Kidney epithelial cell (primary cell): ENCODE data around the gene CEP97. TPM values are rescaled to one million over a fixed set of nuclear protein-coding genes. Genes with fewer than 3 reads are reported as not detected.

Experiments
- DNase-seq: peaks from one replicate; pipeline ENCODE4 v3.0.0-alpha.2; 2010; ENCODE audit warnings: low read depth
- H3K27me3 ChIP-seq: 2 replicates; pipeline ENCODE4 v1.6.0; 2011; ENCODE audit warnings: low read length; ENCODE audit not compliant: control insufficient read depth, insufficient read depth
- H3K36me3 ChIP-seq: 2 replicates; pipeline ENCODE4 v1.5.1; 2011; ENCODE audit warnings: low read length; ENCODE audit not compliant: control insufficient read depth, insufficient read depth
- H3K4me3 ChIP-seq: 2 replicates; pipeline ENCODE4 v1.5.1; 2011; ENCODE audit warnings: low read depth, mild to moderate bottlenecking, control low read depth, low read length
- CTCF ChIP-seq: IDR thresholded peaks from 2 replicates; pipeline ENCODE4 v1.5.1; 2011; ENCODE audit warnings: mild to moderate bottlenecking, moderate library complexity, low read length, control low read depth, inconsistent platforms; ENCODE audit not compliant: insufficient read depth, poor library complexity, severe bottlenecking
- total RNA-seq: library from RNA; depleted of rRNA; stranded (reverse); fragments of >200 nt; gene quantifications from 2 replicates; pipeline ENCODE4 v1.2.3, GENCODE V29; 2015

Gene CEP97
- total RNA-seq, 1 donor from 2014 or later: 7.5 TPM

DNA sequence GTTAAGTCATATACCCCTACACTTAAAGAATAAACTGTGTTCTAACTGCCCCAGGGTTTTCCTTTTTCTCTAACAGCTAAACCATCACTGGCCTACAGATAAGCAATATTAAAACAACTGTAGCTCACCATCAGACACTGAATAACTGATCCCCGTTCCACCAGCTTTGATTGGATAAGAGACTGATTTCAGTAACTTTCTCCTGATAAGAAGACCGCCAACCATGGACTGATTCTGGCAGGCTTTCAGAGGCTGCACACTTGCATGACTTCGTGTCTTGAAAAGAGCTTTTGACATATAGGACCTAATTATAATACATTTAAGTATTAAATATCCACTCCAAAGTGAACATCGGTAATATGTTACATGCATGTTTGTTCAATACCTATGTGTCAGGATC, 15.3 kb upstream of the CEP97 start:
- Histone ChIP-seq H3K27me3 (no peaks in the 10 kb centered on the region), H3K36me3 (no peaks in the 10 kb centered on the region), H3K4me3 (no peak overlapping the region)
- no peak for TF ChIP-seq CTCF
- no peak for DNase-seq

- no peaks in the 10 kb centered on the region for H3K27me3 ChIP-seq
- no peak for DNase-seq
- no peak for TF ChIP-seq CTCF
- no peak overlapping the region for H3K4me3 ChIP-seq
- no peaks in the 10 kb centered on the region for H3K36me3 ChIP-seq
Measured at GRCh38 chr3:101718455-101718854, 6.0 kb upstream of the CEP97 start.

- Histone ChIP-seq H3K36me3 (no peaks in the 10 kb centered on the region), H3K4me3 (no peak overlapping the region), H3K27me3 (no peaks in the 10 kb centered on the region)
- no peak for TF ChIP-seq CTCF
- no peak for DNase-seq
Measured at GRCh38 chr3:101719604-101720185, 4.7 kb upstream of the CEP97 start.

DNA sequence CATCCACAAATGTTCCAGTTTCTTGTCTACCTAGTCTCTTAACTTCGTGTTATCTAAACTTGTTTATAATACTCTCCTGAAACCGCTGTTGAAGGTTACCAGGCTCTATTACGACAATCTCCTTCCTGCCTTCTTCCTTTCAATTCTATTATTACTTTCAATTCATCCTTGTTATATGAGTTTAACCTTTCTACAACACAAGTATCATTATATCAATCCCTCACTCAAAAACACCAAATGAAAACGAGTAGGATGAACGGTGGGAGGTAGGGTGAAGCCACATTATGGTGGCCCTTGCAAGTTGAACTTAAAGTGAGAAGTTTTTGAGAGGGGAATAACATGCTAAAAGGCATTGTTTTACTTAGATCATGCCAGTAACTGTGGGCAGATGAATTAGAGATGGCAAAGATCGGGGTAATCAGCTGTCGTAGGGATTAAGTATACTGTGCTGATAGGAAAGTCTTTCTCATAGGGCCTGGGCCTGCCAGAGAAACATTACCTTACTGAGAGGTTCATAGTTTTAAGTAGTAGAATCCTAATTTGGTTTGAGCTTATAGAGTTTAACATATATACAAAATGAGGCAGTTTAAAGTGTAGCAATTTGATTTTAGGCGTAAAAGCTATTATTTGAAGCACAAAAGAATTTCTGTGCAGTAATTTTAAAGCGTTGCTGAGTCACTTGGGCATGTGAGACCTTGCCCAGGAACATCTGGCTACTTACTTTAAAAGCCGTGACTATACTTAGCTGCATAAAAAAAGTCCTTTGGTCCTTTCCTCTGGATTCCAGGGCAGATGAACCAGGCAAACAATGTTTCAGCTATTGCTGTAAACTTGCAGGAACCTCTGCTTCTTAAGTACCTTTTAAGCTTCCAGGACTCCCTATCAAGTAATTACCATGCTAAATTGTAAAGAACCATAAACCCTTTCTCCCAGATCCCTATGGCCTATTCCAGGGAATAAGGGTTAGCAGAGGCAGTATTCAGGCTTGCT, 3.3 kb upstream of the CEP97 start:
- H3K27me3 ChIP-seq: no peaks in the 10 kb centered on the region
- TF ChIP-seq CTCF: no peak
- no peaks in the 10 kb centered on the region for H3K36me3 ChIP-seq
- DNase-seq: no peak
- H3K4me3 ChIP-seq: no peak overlapping the region

DNA sequence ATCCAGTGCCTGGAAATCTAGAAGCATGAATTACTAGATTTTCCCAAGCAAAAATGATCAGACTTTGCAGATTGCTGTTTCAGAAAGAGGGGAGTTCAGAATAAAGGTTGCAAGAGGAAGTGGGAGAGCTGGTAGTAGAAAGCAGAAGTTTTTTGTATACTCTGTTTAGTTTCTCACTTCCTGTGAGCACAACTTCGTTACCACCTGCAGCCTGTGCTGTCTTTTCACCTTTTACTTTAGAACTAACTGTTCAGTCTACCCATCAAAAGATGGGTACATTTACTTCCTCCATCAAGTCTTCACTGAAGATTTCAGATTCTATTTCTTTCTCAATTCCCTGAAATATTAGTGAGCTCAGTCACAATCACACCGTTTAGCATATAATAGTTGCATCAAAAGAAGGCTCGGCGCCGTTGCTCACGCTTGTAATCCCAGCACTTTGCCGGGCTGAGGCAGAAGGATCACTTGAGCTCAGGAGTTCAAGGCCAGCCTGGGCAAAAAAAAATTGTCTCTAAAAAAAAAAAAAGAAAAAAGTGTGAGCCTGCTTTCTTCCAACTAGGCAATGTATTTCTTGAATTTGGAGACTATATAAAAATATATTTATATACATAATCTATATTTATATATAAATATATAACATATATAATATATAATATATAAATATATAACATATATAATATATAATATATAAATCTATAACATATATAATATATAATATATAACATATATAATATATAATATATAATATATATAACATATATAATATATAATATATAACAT, 1.8 kb upstream of the CEP97 start:
- Histone ChIP-seq H3K36me3 (no peaks in the 10 kb centered on the region), H3K4me3 (no peak overlapping the region), H3K27me3 (no peaks in the 10 kb centered on the region)
- TF ChIP-seq CTCF: no peak
- DNase-seq: no peak
